ENCODE results near the gene CRHR1.

- TF ChIP-seq CTCF (IDR thresholded peaks at IDR 0.05) (no peak), POLR2A (IDR thresholded peaks at IDR 0.05) (no peak)
These were observed 27.7 kb upstream of the CRHR1 start for GRCh38 chr17:45756266-45756991.

Data from right lobe of liver (tissue), 4 donors.